DMS153 (cell line): Measurements from ENCODE around the gene FLVCR1.
A peak's percentile ranks its signal among the peaks of the same experiment; 100 is the strongest.

Experiments
- DNase-seq: peaks from one replicate; lab custom pipeline; 2025; lab: John Stamatoyannopoulos, UW

The FLVCR1 gene

GRCh38 chr1:212915245-212916091 lies 57.4 kb downstream of the FLVCR1 start:
- DNase-seq = peak; percentile 10

- peak; percentile 65 for DNase-seq
Measured at GRCh38 chr1:212916481-212917133, 58.5 kb downstream of the FLVCR1 start.

GRCh38 chr1:212917134-212917485 lies 59.0 kb downstream of the FLVCR1 start:
- DNase-seq = no peak

GRCh38 chr1:212917858-212918257 lies 59.8 kb downstream of the FLVCR1 start:
- no peak for DNase-seq

GRCh38 chr1:212918824-212919223 lies 60.7 kb downstream of the FLVCR1 start:
- DNase-seq = no peak

- DNase-seq = no peak
Measured at GRCh38 chr1:212920246-212920645, 62.2 kb downstream of the FLVCR1 start.

- DNase-seq = no peak
Measured at GRCh38 chr1:212920896-212921295, 62.8 kb downstream of the FLVCR1 start.

GRCh38 chr1:212922016-212922415 lies 63.9 kb downstream of the FLVCR1 start:
- DNase-seq = no peak

- DNase-seq = no peak
Measured at GRCh38 chr1:212926372-212926771, 68.3 kb downstream of the FLVCR1 start.

- DNase-seq = no peak
Measured at GRCh38 chr1:212928323-212929291, 70.5 kb downstream of the FLVCR1 start.

GRCh38 chr1:212930986-212931678 lies 73.1 kb downstream of the FLVCR1 start:
- DNase-seq = no peak

GRCh38 chr1:212933815-212934471 lies 75.9 kb downstream of the FLVCR1 start:
- DNase-seq = no peak

- no peak for DNase-seq
Measured at GRCh38 chr1:212935387-212935981, 77.4 kb downstream of the FLVCR1 start.

- DNase-seq = no peak
Measured at GRCh38 chr1:212937034-212937433, 79.0 kb downstream of the FLVCR1 start.

GRCh38 chr1:212938846-212939245 lies 80.8 kb downstream of the FLVCR1 start:
- DNase-seq = no peak

- no peak for DNase-seq
Measured at GRCh38 chr1:212941452-212941851, 83.4 kb downstream of the FLVCR1 start.

- no peak for DNase-seq
Measured at GRCh38 chr1:212942679-212943392, 84.8 kb downstream of the FLVCR1 start.

GRCh38 chr1:212943393-212943710 lies 85.3 kb downstream of the FLVCR1 start:
- DNase-seq = no peak

GRCh38 chr1:212944229-212944901 lies 86.3 kb downstream of the FLVCR1 start:
- no peak for DNase-seq

GRCh38 chr1:212945056-212945455 lies 87.0 kb downstream of the FLVCR1 start:
- no peak for DNase-seq
